Breast epithelium (tissue), 4 donors: Measurements from ENCODE around the gene APEH. TPM values are rescaled to one million over a fixed set of nuclear protein-coding genes. Genes with fewer than 3 reads are reported as not detected.

Experiments used
- DNase-seq, 2 donors: peaks; one replicate each; pipeline ENCODE4 v3.0.0-alpha.2; 2019; ENCODE audit warnings: low spot score in 2 of 2
- H3K27ac ChIP-seq, 2 donors: fragments of 200-600 bp; sonication (generic) in 1 of 2; one replicate each; pipeline ENCODE4 v1.5.1; 2016 to 2019; ENCODE audit warnings: mild to moderate bottlenecking in 1 of 2
- H3K27me3 ChIP-seq, 2 donors: fragments of 200-600 bp; sonication (generic) in 1 of 2; one replicate each; pipeline versions ENCODE4 v1.5.1 to v1.6.0; 2017 to 2019; ENCODE audit warnings: control low read depth in 1 of 2, mild to moderate bottlenecking in 1 of 2
- H3K36me3 ChIP-seq: fragments of 200-600 bp; one replicate; pipeline ENCODE4 v1.5.1; 2019
- H3K4me1 ChIP-seq, 2 donors: fragments of 200-600 bp; sonication (generic); one replicate each; pipeline ENCODE4 v1.5.1; 2016 to 2019; ENCODE audit warnings: control low read depth in 1 of 2
- H3K4me3 ChIP-seq, 3 donors: fragments of 200-600 bp; sonication (generic); 1 replicate in 2 of 3; 2 replicates in 1 of 3; pipeline ENCODE4 v1.5.1; 2016 to 2019; ENCODE audit warnings: mild to moderate bottlenecking in 3 of 3, moderate library complexity in 2 of 3
- H3K9me3 ChIP-seq, 2 donors: fragments of 200-600 bp; sonication (generic) in 1 of 2; one replicate each; pipeline ENCODE4 v1.5.1; 2016 to 2019; ENCODE audit warnings: control low read depth in 1 of 2
- CTCF ChIP-seq, 3 donors: fragments of 450-650 bp; IDR thresholded peaks; one replicate each; pipeline ENCODE4 v1.5.1; 2016 to 2017; ENCODE audit warnings: antibody characterized with exemption in 3 of 3, mild to moderate bottlenecking in 3 of 3, moderate library complexity in 3 of 3
- POLR2A ChIP-seq: fragments of 450-650 bp; IDR thresholded peaks from one replicate; pipeline ENCODE4 v1.6.1; 2016; ENCODE audit warnings: antibody characterized with exemption, mild to moderate bottlenecking, moderate library complexity
- POLR2AphosphoS5 ChIP-seq, 3 donors: sonication (generic); formaldehyde crosslinking; IDR thresholded peaks; one replicate each; pipeline ENCODE4 v1.6.1; 2017; ENCODE audit warnings: antibody characterized with exemption in 3 of 3
- intact Hi-C: fragments of 100-400 bp; cut with DNase I; formaldehyde crosslinking; loops from one replicate; pipeline ENCODE4 v1.15.1; 2023; ENCODE audit warnings: low total_unique reads
- total RNA-seq, 3 donors: library from RNA; depleted of rRNA; stranded (reverse); fragments of >200 nt; gene quantifications; one replicate each; pipeline ENCODE4 v1.1.0, GENCODE V29; 2016

The APEH gene
- 10 to 100 TPM; 69.5 to 80.0 (median 70.1) TPM for total RNA-seq

GRCh38 chr3:49673715-49674496 lies at the start of gene APEH:
Gene APEH, plus strand, starts transcription at chr3:49674351. Its CDS starts 51 bp downstream, at chr3:49674402.
- Histone ChIP-seq H3K4me1 (peaks cover 3 to 6% of the 10 kb centered on the region in 2 donors), H3K27ac (peak within 1 kb of the TSS; percentile 91 to 94), H3K27me3 (no peaks in the 10 kb centered on the region), H3K9me3 (no peaks in the 10 kb centered on the region), H3K36me3 (peaks cover under 1% of the 10 kb centered on the region), H3K4me3 (peak within 1 kb of the TSS; percentile 76 to 95 (median 91))
- TF ChIP-seq CTCF (IDR thresholded peaks at IDR 0.05) (no peak), POLR2AphosphoS5 (IDR thresholded peaks at IDR 0.05) (peak; percentile 40 to 57 (median 41)), POLR2A (peak; percentile 23)
- DNase-seq = peak; percentile 93 to 95
- intact Hi-C loops = loop anchor here (5.0 kb wide), 1 partner anchor 137 kb away; no protein-coding TSS in a partner anchor

GRCh38 chr3:49625071-49625470 lies 49.1 kb upstream of the APEH start:
- Histone ChIP-seq H3K27ac (no peak overlapping the region), H3K36me3 (no peaks in the 10 kb centered on the region), H3K4me1 (no peaks in the 10 kb centered on the region), H3K4me3 (no peak overlapping the region), H3K27me3 (no peaks in the 10 kb centered on the region), H3K9me3 (no peaks in the 10 kb centered on the region)
- intact Hi-C loops = no loop called here
- no peak for DNase-seq
- TF ChIP-seq POLR2AphosphoS5 (IDR thresholded peaks at IDR 0.05) = no peak
- TF ChIP-seq CTCF (IDR thresholded peaks at IDR 0.05) = no peak
- no peak for TF ChIP-seq POLR2A

- H3K4me3 ChIP-seq = no peak overlapping the region
- intact Hi-C loops = no loop called here
These were observed 48.0 kb upstream of the APEH start for GRCh38 chr3:49626101-49626581.

GRCh38 chr3:49626796-49627195 lies 47.4 kb upstream of the APEH start:
- DNase-seq = no peak
- Histone ChIP-seq H3K36me3 (no peaks in the 10 kb centered on the region), H3K9me3 (peaks cover 0 to 3% of the 10 kb centered on the region in 2 donors), H3K27me3 (no peaks in the 10 kb centered on the region), H3K4me3 (no peak overlapping the region), H3K27ac (no peak overlapping the region), H3K4me1 (no peaks in the 10 kb centered on the region)
- intact Hi-C loops = no loop called here
- TF ChIP-seq POLR2A (no peak), CTCF (IDR thresholded peaks at IDR 0.05) (no peak), POLR2AphosphoS5 (IDR thresholded peaks at IDR 0.05) (no peak)

More at GRCh38 chr3:49626101-49626581, 48.0 kb upstream of the APEH start:
- no peak overlapping the region for H3K27ac ChIP-seq
- no peak for TF ChIP-seq POLR2AphosphoS5 (IDR thresholded peaks at IDR 0.05)
- TF ChIP-seq CTCF (IDR thresholded peaks at IDR 0.05) = no peak
- no peak for TF ChIP-seq POLR2A
- H3K4me1 ChIP-seq = no peaks in the 10 kb centered on the region
- no peak for DNase-seq
- H3K9me3 ChIP-seq = no peaks in the 10 kb centered on the region
- H3K27me3 ChIP-seq = no peaks in the 10 kb centered on the region
- H3K36me3 ChIP-seq = no peaks in the 10 kb centered on the region

GRCh38 chr3:49627634-49628033 lies 46.5 kb upstream of the APEH start:
- Histone ChIP-seq H3K27ac (no peak overlapping the region), H3K27me3 (no peaks in the 10 kb centered on the region), H3K9me3 (peaks cover 0 to 3% of the 10 kb centered on the region in 2 donors), H3K4me1 (no peaks in the 10 kb centered on the region), H3K36me3 (no peaks in the 10 kb centered on the region), H3K4me3 (no peak overlapping the region)
- intact Hi-C loops = no loop called here
- TF ChIP-seq POLR2AphosphoS5 (IDR thresholded peaks at IDR 0.05) (no peak), POLR2A (no peak), CTCF (IDR thresholded peaks at IDR 0.05) (no peak)
- no peak for DNase-seq
